ENCODE data around the gene CERS2.
A peak's percentile ranks its signal among the peaks of the same experiment; 100 is the strongest.

The CERS2 gene

DNA sequence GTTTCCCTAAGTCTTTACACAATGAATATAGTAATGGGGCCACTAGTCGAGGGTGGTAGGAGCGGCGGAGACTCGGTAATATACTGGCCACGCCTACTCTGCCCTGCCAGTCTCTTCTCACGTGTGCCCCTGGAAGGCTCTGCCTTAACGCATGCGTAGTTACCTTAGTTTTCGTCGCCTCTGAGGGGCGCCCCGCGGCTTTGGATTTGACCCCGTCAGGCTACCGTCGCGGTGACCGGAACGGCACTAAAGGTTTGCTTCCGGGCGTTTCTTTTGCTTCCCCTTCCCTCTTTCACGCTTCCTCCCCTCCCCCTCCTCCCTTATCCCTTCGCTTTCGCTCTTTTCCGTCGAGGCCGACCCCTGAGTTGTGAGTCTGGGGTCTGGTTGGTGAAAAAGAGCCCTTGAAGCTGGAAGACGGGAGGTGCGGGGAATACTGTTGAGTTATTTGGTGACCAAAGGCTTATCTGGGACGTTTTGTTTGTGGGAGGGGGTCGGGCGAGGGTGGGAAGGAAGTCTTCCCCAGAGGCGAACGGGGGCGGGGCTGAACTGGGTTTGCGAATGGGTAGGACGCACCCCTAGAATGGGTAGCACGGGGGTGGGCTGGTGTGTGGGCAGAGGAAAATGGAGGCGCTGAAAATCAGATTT is 48.4 kb downstream of the CERS2 start, which contains the start of gene SETDB1:
TSS of gene SETDB1 (plus strand) at position 267 of the 645 bp plus-strand sequence. CDS start 1,352 bp downstream, outside the sequence.
- H3K4me3 ChIP-seq = peak within 1 kb of the TSS; percentile 59 to 94 (median 72)
- H3K27ac ChIP-seq = peak within 1 kb of the TSS; percentile 20 to 96 (median 91)

DNA sequence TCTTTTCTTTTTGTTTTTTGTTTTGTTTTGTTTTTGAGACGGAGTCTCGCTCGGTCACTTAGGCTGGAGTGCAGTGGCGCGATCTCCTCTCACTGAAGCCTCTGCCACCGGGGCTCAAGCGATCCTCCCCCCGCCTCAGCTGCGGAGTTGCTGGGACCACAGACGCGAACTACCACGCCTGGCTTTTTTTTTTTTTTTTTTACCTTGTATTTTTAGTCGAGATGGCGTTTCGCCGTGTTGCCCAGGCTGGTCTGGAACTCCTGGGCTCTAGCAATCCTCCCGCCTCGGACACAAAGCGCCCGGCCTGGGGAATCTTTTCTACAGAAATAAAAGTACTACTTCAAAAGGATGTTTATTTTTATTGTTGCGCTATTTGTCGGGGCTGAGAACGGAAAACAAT is 49.6 kb downstream of the CERS2 start:
- Histone ChIP-seq H3K4me3 (peak overlapping the region in 6 of 7 experiments; percentile 59 to 94 (median 79)), H3K27ac (peak overlapping the region in 1 of 21 experiments; percentile 49)

DNA sequence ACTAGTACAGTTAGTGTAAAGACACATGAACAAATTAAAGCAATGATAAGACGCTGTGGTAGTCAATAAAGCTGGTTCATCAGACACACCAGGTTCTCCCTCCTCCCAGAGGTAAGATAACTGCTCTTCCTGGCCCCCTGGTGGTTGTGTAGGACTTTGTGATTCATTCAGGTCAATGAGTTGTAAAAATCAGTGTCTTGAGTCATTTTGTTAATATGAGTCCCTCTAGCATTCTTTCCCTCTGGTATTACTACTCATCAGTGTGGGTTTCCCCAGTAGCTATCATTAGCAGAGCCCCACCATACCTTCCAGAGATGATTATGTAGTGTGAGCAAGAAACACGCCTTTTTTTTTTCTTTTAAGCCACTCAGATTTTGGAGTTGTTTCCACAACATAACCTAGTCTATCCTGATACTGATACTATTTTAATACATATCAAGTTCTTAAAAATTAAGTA is 52.1 kb downstream of the CERS2 start:
- peak overlapping the region in 1 of 21 experiments; percentile 2 for H3K27ac ChIP-seq
- no peak overlapping the region for H3K4me3 ChIP-seq

DNA sequence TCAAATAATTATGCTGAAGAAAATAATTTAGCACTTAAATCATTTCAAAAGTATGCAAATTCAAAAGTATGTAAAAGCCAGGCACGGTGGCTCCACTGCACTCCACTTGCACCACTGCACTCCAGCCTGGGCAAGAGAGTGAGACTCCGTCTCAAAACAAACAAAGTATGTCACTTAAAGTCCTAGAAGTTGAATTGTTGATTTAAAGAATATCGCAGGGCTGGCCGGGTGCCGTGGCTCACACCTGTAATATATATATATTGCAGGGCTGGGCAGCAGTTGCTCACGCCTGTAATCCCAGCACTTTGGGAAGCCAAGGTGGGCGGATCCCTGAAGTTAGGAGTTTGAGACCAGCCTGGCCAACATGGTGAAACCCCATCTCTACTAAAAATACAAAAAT is 57.2 kb downstream of the CERS2 start:
- Histone ChIP-seq H3K27ac (no peak overlapping the region), H3K4me3 (no peak overlapping the region)

Data from skin epidermis (tissue), 12 donors.